ENCODE data around the gene TSPAN1.

TSPAN1 gene

DNA sequence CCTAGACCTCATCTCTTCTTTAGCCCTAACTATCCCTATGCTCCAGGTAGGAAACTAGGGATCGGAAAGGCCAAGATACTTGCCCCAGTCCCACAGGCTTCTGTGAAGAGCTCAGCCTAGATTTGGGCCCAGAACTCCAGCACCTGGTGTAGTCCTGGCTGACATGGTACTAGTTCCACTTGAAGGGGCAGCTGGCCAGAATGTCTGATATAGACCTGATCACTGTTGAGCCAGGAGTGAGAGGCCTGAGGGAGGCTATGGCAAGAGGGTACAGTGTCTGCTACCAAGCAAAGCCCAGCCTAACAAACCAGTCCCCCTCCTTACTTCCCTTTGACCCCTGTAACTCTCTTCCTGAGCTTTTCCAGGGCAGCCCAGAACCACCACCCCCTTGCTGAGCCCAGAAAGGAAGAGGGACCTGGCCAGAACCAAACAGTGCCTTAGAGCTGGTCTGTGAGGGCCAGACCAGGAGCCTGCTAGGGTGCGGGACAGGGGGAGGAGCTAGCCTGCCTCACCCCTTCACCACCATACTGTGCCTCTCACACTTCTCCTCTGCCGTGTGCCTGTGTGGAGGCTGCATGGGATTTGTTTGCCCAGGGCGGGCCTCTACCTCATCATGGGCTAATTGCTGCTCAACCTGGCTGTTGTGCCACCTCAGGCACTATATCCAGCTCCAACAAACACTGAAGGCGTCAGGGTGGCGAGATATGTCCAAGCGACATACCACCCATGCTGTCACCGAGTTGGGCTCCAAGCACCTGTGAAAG, 12.4 kb downstream of the TSPAN1 start:
- no peak for DNase-seq (ENCODE audit: low read depth in 2 of 2)

DNA sequence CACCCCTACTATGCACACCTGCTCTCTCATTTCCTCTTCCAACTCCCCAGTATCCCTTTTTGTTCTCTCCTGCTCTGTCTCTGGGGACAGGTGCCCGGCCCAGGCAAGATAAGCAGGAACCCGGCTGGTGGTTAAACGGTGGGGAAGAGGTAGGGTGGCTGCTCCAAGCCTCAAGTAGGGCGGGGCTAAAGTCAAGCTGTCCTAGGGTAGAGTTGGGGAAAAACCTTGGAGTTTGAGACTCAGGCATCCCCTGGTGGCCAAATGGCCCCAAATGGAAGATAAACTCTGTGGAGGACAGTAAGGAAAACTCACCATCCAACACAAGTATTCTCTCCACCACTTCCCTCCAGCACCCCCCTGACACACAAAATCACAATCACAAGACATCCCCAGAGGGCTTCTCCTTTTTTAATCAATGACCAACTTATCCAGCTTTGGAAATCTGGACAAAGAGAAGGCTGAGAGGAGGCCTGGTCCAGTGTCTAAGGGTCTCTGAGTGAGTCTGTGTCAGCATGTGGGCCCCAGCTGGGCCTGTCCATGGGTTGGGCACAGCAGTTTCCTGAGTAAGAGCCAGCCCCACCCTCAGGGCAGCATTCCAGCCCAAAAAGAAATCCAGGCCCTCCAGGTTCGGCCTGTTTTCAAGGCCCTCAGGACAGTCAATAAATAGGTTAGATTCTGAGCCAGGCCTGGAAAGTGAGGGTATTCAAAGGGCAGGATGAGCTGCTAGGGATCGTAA, 13.6 kb downstream of the TSPAN1 start:
- DNase-seq (ENCODE audit: low read depth in 2 of 2) = no peak

DNA sequence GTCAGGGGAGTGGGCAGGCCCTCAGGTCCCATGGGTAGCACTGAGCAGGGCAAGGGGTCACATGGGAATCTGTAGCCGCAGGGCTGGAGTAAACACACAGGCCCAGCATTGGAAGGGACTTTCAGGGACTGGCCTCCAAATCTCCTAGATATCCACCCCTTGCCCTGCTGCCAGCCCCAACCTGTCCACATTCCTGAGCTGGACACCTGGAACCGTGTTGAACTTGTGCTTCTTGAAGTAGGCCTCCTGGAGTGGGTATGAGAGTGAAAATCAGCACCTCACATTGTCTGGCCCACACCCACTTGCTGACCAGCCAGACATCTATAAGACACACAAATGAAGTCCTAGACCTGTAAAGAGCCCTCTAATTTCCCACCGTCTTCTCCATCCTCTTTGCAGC, 15.7 kb downstream of the TSPAN1 start:
- DNase-seq (ENCODE audit: low read depth in 2 of 2) = no peak

DNA sequence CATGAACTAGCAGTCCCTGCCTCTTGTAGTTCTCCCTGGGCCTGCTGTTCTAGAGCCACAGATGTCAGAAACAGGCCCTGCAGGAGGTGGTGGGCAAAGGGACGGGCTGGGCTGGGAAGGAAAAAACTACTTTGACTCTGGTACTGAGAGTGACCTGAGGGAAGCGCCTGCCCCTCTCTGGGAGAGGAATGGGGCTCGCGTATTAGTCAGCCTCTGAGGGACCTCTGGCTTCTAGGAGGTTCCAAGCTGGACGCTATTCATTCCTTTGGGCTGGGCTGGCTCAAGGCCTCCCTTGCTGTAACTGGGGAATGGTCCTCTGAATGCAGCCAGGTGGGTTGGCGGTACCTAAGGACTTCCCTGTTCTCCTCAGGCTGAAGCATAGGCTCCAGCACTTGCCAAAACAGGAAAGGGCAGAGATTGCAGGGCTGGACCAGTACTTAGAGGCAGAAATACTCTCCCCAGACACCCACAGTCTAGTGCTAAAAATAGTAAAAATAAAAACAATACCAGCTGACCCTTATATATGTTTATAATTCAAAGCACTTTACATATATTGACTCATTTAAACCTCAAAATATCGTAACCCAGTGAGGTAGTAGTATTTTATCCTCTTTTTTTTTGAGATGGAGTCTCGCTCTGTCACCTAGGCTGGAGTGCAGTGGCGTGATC, 16.3 kb downstream of the TSPAN1 start:
- DNase-seq (ENCODE audit: low read depth in 2 of 2) = no peak

DNA sequence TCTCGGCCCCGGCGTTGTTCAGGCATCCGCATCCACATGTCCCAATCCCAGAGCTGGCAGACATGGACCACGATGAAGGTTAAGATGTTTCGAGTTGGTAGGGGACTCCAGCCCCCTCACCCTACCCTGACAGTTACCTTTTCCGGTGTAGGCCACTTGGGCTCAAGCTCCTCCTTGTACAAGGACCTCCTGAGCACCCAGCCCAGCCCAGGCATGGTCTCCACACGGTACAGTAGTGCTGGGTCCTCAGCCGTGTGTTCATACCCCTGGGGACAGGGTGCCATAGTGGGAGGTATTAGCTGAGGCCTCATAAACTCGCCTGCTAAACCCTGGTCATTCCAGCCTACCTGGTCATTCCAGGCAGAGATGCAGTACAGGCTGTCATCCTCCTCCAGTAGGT, 17.3 kb downstream of the TSPAN1 start:
- no peak for DNase-seq (ENCODE audit: low read depth in 2 of 2)

DNA sequence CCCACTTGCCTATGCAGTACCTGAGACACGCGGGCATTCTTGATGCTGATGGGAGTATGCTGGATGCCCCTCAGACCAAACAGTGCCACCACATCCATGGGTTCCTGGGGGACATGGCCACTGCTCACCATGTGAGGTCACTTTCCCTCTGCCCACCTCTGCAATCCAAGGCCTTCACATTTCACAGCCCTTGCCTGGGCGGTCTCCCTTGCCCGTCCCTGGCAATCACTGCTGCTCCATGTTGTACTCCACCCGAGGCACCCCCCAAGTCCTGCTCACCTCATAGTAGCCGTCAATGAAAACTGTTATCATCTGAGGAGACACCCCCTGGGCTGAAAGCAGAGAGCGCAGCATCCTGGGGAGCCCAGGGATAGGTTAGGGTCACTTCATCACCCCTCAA, 18.4 kb downstream of the TSPAN1 start:
- DNase-seq (ENCODE audit: low read depth in 2 of 2) = no peak

DNA sequence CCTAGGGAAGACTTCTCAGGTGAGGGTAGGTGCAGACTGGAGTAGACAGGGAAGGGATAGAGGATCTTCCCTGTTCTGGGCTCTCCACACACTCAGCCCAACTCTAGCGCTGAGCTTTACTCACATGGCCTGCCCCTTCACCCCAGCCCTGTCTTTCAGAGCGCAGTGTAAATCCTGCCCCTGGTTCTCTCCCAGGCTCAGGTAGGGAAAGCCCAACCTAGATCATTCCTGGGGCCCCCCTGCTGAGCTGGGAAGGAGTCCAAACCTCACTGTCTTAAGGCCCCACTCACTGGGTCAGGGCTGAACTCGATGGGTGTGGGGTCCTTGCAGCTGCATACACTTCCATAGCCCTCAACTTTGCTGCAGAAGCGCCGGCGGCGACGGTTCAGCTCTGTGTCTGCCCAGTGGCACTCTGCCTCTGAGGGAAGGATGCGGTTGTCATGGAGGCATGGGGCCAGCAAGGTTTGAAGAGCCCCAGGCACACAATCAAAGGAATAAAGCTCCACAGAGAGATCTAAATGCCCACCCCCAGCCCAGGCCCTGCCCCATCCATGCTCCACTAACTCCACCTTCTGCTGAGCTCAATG, 19.2 kb downstream of the TSPAN1 start:
- DNase-seq (ENCODE audit: low read depth in 2 of 2) = no peak

DNA sequence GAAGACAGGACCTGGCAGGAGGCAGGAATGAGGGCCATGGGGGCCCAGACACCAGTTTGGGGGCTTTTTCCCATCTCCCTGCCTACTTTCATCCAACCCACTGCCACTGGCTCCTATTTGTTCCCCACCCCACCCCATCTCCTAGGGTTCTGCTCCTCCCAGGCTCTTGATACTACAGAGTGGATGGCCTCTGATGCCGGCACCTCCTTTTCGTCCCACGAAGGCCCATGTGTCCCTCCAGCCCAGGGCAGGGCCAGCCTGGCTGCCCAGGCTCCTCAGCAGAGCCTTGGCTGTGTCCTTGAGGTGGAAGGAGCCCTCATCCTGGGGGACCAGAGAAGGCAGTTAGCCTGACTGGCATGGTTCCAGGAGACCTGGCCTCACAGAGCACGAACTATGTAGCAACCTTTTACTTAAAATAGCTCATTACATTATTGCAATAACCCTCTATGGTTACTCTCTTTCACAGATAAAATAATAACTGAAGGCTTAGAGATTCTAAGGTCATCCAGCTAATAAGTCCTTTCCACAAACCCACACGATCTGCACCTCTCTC, 19.8 kb downstream of the TSPAN1 start:
- no peak for DNase-seq (ENCODE audit: low read depth in 2 of 2)

DNA sequence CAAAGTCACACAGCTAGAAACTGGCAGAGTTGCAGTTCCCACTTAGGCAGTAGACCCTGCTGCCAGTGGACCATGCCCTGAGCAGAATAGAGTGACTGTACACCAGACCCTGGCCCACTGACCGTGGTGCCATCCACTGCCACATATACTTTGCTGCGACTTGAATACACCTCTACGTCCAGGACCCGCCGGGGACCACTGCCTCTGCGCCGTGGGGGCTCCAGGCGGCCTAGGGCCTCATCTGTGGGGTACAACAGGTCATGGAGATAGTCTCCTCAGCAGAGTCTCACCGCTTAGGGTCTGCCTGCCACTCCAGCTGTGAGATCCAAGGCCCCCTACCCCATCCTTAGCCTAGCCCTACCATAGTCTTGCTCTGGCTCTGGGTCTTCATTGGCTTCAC, 21.7 kb downstream of the TSPAN1 start:
- no peak for DNase-seq (ENCODE audit: low read depth in 2 of 2)

DNA sequence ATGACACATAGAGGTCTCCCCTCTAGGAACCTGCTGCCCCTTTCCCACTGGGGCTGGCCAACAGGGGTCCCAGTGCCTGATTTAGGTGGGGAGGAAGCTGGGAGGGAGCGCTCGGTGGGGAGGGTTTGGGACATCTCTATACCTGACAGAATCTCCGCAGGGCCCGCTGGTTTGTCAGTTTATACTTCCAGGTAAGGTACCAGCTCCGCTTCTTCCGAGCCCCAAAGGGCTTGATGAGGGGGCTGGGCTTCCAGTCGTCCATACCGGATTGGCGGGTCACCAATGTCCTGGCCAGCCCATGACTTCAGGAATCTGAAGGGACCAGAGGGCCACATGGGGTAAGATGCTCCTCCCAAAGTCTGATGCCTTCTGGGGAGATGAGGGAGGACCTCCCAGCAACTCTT, 22.7 kb downstream of the TSPAN1 start:
- DNase-seq (ENCODE audit: low read depth in 2 of 2) = no peak

DNA sequence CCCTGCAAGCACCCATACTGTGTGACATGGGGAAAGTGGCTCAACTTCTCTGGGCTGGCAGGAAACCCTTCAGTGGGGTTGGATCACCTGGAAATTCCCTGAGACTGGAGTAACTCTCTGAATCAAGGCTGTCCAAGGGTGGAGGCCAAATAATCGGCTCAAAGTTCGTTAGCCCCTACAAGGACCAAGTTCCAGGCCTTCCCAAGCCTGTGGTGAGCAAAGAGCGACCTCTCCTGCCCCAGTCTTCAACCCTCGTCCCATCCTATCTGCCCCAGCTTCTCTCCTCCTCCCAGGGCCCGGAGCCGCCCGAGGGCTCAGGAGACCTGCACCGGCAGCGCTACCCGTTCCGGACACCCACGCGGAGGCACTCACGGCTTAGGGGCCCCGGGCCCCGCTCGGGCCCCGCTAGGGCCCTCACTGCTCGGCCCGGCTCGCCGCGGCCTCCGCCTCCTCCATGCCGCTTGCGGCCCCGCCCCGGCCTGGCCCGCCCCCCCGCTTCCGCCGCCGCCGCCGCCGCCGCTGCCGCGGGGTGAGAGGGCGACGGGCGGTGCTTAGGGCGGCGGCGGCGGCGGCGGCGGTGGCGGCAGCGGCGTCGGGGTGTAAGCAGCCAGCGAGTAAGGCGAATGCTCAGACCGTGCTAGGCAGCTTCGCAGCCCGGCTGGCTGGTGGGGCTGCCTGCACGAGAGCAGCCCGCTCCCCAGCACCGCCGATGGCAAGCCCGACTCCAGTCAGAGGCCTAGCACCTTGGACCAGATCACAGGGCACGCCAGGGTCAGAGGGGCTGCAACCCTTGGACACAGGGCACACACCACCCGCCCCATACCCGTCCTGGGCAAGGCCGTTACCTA, 23.3 kb downstream of the TSPAN1 start, which contains the start of gene POMGNT1:
POMGNT1 (minus strand) TSS at position 471 of the 848 bp plus-strand sequence. CDS start 613 bp downstream, outside the sequence.
- peak; percentile 58 to 79 for DNase-seq (ENCODE audit: low read depth in 2 of 2)

DNA sequence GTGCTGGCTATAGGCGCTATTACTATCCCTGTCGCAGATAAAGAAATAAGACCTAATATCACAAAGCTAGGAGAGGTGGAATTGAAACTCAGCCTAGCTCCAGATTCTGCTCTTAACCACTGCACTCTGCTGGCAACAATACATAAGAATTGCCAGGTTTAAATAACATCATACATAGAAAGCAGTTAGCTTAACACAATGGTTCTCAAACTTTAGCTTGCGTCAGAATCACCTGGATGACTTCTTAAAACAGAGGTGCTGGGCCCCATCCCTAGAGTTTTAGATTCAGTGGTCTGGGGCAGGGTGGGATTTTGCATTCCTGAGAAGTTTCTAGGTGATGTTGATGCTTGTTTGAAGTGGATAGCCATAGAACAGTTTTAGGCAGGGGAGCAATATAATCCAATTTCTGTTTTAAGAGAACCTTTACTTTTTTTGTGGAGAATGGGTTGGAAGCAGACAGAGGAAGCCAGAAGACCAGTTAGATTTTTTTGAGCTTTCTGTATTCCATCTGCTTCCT, 24.4 kb downstream of the TSPAN1 start:
- DNase-seq (ENCODE audit: low read depth in 2 of 2) = no peak

DNA sequence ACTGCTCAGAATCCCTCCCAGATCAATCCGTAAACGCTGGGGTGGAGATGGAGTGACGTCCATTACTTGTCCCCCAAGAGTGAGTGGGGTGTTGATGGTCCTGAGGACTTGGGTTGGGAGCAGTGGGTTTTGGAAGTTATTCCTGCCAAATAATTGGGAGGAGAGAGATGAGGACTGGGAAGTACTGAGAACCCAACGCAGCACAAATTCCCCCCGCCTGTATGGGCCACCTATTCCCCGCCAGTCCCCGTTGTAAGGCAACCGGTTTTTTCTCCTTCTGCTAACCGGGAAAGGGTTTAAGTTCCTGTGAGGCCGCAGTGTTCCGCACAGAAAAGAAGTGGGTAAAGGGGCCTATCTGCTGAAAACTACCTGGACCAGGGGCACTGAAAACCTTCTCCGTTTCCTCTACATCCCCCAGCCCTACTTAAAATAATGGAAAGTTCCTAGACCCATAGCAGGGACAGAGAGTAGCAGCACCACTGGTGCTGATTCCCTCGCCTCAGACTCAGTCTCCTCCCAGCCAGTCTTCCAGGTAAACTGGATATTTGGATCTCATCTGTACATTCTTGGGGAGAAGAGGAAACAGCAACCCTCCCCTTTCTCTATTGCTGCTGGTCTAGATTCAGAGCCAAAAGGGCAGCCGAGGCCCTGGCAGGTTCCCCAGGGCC, 29.0 kb downstream of the TSPAN1 start:
- DNase-seq (ENCODE audit: low read depth in 2 of 2) = no peak

DNA sequence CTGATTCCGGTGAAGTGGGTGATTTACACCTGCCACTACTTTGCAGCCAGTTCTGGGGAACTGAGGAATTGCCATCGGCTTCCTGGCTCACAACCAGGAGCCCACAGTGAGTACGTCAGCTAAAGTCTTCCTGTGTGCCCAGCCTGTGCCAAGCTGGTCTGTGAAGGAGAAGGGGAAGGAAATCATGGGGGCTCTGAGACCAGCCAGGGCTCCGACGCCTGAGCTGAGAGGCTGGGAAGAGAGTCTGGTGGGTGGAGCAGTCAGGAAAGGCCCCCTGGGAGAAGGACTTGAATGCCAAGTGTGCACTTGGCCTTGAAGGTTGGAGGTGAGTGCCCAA, 29.5 kb downstream of the TSPAN1 start:
- DNase-seq (ENCODE audit: low read depth in 2 of 2) = no peak

DNA sequence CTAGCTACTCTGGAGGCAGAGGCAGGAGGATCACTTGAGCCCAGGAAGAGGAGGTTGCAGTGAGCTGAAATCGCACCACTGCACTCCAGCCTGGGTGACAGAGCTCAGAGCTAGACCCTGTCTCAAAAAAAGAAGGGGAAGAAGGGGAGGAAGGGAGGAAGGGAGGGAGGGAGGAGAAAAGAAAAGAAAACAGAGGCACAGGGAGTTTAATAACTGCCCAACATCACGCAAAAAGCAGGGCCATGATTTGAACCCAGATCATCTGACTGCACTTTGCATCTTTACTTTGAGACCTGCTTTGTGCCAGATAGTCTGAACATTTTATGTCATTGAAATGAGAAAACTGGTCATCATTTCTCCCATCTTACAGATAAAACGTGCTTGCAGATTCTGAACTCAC, 30.3 kb downstream of the TSPAN1 start:
- DNase-seq (ENCODE audit: low read depth in 2 of 2) = no peak

DNA sequence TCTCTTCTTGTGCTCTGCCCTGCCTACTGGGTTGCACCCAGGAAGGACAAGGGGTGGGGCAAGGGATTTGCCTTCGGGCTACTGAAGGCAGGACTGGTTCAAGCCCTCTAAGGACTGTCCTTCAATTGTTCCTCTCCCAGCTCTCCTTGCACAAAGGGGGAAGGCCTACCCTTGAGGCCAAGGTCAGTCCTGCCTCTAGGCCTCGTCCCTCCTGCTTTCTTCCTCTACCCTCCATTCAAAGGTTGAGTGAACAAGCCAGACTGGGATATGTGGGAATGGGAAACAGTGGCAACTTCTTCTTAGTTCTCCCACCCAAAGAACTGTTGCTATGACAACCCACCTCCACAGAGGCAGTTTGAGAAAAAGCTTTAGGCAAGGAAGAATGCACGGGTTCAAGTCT, 30.9 kb downstream of the TSPAN1 start:
- DNase-seq (ENCODE audit: low read depth in 2 of 2) = no peak

DNA sequence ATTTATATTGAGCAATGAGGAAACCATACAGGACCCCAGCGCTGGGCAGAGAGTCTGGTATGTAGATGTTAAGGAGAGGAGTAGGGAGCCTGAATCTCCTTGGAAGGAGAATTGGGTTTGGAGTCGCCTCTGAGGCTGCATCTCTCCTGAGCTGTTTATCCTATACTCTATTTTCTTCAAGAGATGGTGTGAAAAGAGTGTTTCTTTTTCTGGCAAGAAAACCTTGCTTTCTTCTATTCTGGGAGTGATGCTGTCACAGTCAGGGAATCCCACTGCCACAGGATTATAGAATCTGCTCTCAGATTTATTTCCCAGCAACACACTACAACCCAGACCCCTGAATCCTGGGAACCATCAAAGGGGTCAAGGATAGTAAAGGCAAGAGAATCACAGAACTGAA, 31.5 kb downstream of the TSPAN1 start:
- no peak for DNase-seq (ENCODE audit: low read depth in 2 of 2)

DNA sequence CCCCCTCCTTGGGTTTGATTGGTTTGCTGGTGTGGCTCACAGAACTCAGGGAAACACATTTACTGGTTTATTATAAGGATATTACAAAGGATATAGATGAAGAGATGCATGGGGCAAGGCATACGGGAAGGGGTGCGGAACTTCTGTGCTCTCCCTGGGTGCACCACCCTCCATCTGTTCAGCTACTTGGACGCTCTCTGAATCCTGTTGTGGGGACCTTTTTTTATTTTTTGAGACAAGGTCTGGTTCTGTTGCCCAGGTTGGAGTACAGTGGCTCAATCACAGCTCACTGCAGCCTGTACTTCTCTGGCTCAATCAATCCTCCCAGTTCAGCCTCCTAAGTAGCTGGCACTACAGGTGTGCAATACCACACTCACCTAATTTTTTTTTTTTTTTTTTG, 35.7 kb downstream of the TSPAN1 start:
- no peak for DNase-seq (ENCODE audit: low read depth in 2 of 2)

DNA sequence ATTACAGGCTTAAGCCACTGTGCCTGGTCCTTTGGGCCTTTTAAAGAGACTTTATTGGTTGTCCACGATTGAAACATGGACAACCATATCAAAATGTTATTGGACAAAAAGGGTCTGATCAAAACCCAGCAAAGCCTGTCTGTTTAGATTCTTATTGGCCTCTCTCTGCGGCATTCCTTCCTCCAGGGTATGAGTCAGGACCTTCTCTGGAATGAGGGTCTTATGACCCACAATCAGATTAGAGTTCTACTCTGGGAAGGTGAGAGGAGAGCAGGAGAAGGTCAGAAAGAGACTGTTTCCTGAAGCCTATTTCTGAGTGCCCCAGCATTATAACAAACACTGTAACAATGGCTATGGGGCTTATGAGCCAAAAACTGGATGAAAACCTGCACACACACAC, 36.2 kb downstream of the TSPAN1 start:
- DNase-seq (ENCODE audit: low read depth in 2 of 2) = no peak

DNA sequence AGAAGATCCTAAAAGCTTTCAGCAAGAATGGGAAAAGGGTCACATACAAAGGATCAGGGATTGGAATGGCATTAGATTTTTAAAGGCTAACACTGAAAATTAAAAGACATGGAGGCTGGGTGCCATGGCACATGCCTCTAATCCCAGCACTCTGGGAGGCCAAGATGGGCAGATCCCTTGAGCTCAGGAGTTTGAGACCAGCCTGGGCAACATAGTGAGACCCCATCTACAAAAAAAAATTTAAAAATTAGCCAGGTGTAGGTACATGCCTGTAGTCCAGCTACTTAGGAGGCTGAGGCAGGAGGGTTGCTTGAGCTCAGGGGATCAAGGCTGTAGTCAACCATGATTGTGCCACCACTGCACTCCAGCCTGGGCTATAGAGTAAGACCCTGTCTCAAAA, 40.6 kb downstream of the TSPAN1 start:
- no peak for DNase-seq (ENCODE audit: low read depth in 2 of 2)

DNA sequence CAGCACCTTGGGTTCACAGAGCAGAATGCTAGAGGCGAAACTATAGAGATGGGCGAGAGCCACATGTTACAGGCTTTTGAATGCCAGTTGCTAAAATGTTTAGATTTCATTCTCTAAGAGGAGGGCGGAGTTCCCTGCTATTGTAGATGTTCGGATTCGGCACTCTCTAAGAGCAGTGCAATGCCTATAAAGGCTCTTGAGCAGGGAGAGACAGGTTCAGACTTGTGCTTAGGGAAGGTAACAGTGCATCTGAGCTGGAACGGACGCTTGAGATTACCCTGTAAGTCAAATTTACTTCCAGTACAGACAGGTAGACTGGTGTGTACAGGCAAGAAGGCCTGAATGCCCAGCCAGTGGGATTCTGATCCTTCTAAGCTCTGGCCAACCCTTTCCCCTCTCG, 43.6 kb downstream of the TSPAN1 start:
- no peak for DNase-seq (ENCODE audit: low read depth in 2 of 2)

All from stimulated activated CD4-positive, alpha-beta T cell treated with anti-CD3 and anti-CD28 coated beads, Interleukin-1b, Interleukin-23, amount 100 ng/mL, for 4 hours (primary cell).